ENCODE results near the gene JUNB. TPM values are rescaled to one million over a fixed set of nuclear protein-coding genes. Genes with fewer than 3 reads are reported as not detected.

JUNB gene
- total RNA-seq, 1 donor from 2014 or later = 23.9 TPM

GRCh38 chr19:12833738-12834565 is 42.7 kb downstream of the JUNB start:
- ATAC-seq (ENCODE audit: poor library complexity) (peak; percentile 38), DNase-seq (no peak)
- intact Hi-C loops (cut with DNase I) = no loop called here

GRCh38 chr19:12834566-12834943 is 43.3 kb downstream of the JUNB start, which contains the start of gene RTBDN:
Gene RTBDN (minus strand): TSS chr19:12834579. CDS start chr19:12829979, 4,600 bp downstream.
- no peak for DNase-seq
- intact Hi-C loops (cut with DNase I) = no loop called here
- no peak for ATAC-seq (ENCODE audit: poor library complexity)

DNA sequence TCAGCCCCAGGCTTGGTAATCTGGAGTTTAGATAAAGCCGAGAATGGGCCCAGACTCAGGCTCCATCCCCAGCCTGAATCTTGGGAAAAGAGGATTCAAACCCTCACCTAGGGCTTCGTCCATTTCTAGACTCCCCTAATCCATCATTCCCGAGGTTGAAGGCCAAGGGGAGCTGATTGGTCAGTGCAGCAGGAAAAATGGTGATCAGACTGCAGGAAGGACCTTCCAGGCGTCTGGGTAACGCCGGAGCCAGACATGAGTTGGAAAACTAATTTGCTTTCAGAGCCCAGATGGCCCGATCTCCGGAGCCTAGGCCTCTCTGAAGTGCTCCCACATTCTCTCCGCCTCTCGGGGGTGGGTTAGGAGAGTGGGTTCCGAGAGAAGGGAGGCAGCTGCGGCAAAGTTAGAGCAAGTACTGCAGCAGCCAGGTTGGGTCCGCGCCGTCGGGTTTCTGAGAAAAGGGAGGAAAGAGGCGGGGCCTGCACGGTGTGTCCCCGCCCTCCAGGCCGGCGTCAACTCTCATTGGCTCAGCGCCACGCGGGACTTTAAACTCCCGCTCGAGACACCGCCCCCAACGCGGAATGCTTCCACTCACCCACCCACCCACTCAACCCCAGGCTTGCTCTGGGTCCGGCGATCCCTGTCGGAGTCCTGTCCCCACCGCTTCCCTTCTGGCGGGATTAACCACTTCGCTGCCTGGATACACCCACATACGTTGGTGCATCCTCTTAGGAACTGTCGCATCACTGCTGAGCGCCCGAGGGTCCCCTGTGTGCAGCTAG is 43.9 kb downstream of the JUNB start:
- intact Hi-C loops (cut with DNase I) = no loop called here
- ATAC-seq (ENCODE audit: poor library complexity) (no peak), DNase-seq (no peak)

DNA sequence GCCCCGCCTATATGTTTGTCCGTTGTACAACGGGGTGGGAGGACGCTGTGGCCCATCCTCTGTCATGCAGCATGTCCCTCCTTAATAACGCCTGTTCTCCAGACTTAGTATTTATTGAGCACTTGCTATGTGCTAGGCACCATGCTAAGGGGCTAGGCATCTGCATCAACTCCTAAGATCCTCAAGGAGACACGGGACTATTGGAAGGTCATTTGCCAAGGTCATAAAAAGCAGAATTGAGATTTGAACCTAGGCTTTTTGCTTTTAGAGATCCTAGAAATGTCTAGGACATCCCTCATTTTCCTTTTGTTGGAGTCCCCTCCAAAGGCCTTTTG is 45.2 kb downstream of the JUNB start:
- no peak for DNase-seq
- intact Hi-C loops (cut with DNase I) = no loop called here
- ATAC-seq (ENCODE audit: poor library complexity) = no peak

- ATAC-seq (ENCODE audit: poor library complexity) = no peak
- no peak for DNase-seq
- intact Hi-C loops (cut with DNase I) = no loop called here
Measured at GRCh38 chr19:12837225-12837624, 45.9 kb downstream of the JUNB start.

- intact Hi-C loops (cut with DNase I) = no loop called here
- ATAC-seq (ENCODE audit: poor library complexity) = peak; percentile 73
- DNase-seq = no peak
Measured at GRCh38 chr19:12838182-12838885, 47.0 kb downstream of the JUNB start, which contains the start of gene MAST1. Gene MAST1 (plus strand): TSS chr19:12838515. CDS start chr19:12838573, 58 bp downstream.

DNA sequence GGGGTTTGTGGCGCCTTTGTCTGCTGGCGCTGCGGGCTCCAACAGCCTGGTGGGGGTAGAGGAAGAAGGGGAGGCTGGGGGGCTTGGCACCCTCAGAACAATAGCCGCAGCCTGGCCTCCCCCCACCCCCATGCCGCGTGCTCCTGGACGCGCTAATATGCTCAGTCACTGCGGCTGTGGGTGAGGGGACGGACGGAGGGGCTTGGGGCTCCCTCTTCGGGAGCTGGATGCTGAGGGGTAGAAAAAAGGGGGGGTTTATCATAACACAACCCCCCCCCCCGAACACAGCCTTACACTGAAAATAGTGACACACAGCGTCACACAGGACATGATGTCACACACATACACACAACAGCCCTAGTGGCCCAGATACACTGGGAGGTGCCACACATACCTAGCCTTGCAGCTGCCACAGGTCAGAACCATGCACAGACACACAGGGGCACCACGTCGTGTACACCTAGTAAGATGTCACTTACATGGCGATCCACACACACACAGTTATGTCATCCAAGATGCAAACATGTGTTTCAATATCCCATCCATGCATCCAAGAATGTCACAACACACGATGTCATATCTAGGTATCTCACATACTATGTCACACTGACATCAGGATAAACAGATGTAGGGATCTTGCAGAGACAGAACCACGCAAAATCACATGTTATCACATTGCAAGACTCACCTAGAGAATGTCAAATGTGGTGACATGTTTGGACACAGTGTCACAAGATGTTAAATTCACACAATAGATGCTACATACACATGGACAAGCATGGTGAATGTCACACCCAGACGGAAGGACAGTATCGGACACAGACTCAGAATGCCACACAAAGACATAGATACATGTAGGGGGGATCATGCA is 47.8 kb downstream of the JUNB start:
- intact Hi-C loops (cut with DNase I) = no loop called here
- ATAC-seq (ENCODE audit: poor library complexity) (no peak), DNase-seq (no peak)

DNA sequence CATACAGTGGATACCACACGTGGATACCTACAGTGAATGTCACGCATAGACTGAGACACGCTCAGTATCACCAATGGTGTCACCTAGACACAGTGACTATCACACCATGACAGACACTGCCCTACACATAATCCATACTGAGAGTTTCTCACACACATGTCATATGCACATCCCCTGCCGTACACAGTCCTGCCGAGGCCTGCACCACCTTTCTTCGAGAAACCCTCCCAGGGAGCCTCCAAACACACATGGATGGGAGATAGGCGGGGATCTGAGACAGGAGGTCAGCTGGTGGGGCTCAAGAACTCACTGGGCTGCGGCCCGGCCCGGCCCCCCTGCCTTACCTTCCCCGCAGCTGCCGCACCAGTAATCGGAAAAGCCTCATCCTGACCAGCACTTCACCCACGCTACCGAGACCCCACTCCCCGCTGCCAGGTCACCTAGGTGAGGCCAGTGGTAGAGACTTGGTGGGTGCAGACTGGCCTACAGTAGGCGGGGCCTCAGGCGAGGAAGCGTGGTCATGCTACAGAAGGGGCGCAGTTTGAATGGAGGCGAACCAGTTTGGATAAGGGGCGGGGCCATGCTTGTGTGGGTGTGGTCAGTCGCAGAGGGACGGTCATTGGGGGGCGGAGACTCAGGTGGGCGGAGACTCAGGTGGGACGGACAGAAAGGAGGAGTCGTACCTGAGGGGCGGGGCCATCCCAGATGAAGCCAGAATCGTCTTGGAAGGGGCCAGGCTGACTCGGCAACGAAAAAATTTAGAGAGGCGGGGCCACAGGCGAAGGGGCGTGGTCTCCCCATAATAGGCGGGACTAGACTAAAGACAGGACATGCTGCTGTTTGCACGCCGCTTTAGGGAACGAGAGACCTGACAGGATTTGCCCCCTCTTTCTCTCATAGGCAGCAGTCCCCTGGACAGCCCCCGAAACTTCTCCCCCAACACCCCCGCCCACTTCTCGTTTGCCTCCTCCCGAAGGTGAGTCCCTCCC is 49.1 kb downstream of the JUNB start:
- intact Hi-C loops (cut with DNase I) = no loop called here
- ATAC-seq (ENCODE audit: poor library complexity) (peak; percentile 51), DNase-seq (no peak)

- intact Hi-C loops (cut with DNase I) = no loop called here
- ATAC-seq (ENCODE audit: poor library complexity) = no peak
- DNase-seq = no peak
Measured at GRCh38 chr19:12841094-12841493, 49.8 kb downstream of the JUNB start.

DNA sequence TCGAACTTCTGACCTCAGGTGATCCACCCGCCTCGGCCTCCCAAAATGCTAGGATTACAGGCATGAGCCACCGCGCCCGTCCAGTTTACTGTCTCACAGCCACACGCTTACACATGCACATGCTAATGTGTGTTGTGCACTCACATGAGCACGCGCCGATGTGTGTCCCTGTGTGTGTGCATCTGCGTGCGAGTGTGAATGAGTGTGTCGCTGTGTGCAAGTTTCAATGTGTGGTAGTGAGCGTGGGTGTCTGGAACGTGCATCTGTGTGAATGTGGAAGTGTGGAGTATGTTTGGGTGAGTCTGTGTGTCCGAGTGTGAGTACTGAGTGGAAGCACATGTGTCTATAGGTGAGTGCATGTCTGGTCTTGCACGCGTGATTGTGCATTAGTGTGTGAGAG is 51.2 kb downstream of the JUNB start:
- DNase-seq (no peak), ATAC-seq (ENCODE audit: poor library complexity) (no peak)
- intact Hi-C loops (cut with DNase I) = no loop called here

Small RNA genes lying within 50 kb of the gene (microRNA-seq; reads per million reads assigned to microRNA genes)
- not detected for gene MIR5684

Other genes starting within 250 kb of the JUNB start
- gene ZNF564, start 240.0 kb upstream of the JUNB start, total RNA-seq = 9.9 TPM
- 3.9 TPM for gene ZNF490, start 180.7 kb upstream of the JUNB start, total RNA-seq
- gene ZNF791, start 180.6 kb upstream of the JUNB start, total RNA-seq = 14.5 TPM
- gene MAN2B1, start 124.7 kb upstream of the JUNB start, total RNA-seq = 33.2 TPM
- gene WDR83, start 124.7 kb upstream of the JUNB start, total RNA-seq = 6.5 TPM
- gene DHPS, start 109.6 kb upstream of the JUNB start, total RNA-seq = 42.9 TPM
- gene GNG14, start 103.5 kb upstream of the JUNB start, total RNA-seq = not detected
- gene FBXW9, start 94.9 kb upstream of the JUNB start, total RNA-seq = 2.0 TPM
- 30.9 TPM for gene TNPO2, start 67.6 kb upstream of the JUNB start, total RNA-seq
- 117 TPM for gene TRIR, start 56.8 kb upstream of the JUNB start, total RNA-seq
- gene GET3, start 54.0 kb upstream of the JUNB start, total RNA-seq = 60.7 TPM
- not detected for gene BEST2, start 39.7 kb upstream of the JUNB start, total RNA-seq
- gene HOOK2, start 15.9 kb upstream of the JUNB start, total RNA-seq = 43.6 TPM
- 684 TPM for gene PRDX2, start 10.3 kb downstream of the JUNB start, total RNA-seq
- gene THSD8, start 10.6 kb downstream of the JUNB start, total RNA-seq = 1.6 TPM
- gene RNASEH2A, start 15.1 kb downstream of the JUNB start, total RNA-seq = 6.3 TPM
- not detected for gene RTBDN, start 43.1 kb downstream of the JUNB start, total RNA-seq
- gene MAST1, start 47.0 kb downstream of the JUNB start, total RNA-seq = not detected
- gene DNASE2, start 90.0 kb downstream of the JUNB start, total RNA-seq = 16.9 TPM
- not detected for gene KLF1, start 95.7 kb downstream of the JUNB start, total RNA-seq
- 39.5 TPM for gene GCDH, start 99.7 kb downstream of the JUNB start, total RNA-seq
- gene SYCE2, start 127.8 kb downstream of the JUNB start, total RNA-seq = not detected
- gene FARSA, start 142.2 kb downstream of the JUNB start, total RNA-seq = 34.6 TPM
- 378 TPM for gene CALR, start 147.1 kb downstream of the JUNB start, total RNA-seq
- 174 TPM for gene RAD23A, start 154.4 kb downstream of the JUNB start, total RNA-seq
- 31.1 TPM for gene GADD45GIP1, start 165.7 kb downstream of the JUNB start, total RNA-seq
- 9.1 TPM for gene DAND5, start 178.1 kb downstream of the JUNB start, total RNA-seq
- 160 TPM for gene NFIX, start 204.0 kb downstream of the JUNB start, total RNA-seq